Endometrial microvascular endothelial cells (primary cell): Measurements from ENCODE around the gene ABCB8. TPM values are rescaled to one million over a fixed set of nuclear protein-coding genes. Genes with fewer than 3 reads are reported as not detected.

Experiments used
- in situ Hi-C: cut with HindIII; loops from 2 replicates; pipeline ENCODE4 v1.10.0; 2017; ENCODE audit warnings: low sequenced_read_pairs, low pct_unique_long_range_greater_than_20kb; ENCODE audit errors: inconsistent ontology term
- total RNA-seq: library from RNA; depleted of rRNA; stranded (reverse); fragments of >200 nt; gene quantifications from one replicate; pipeline ENCODE4 v1.2.3, GENCODE V29; 2015; ENCODE audit errors: inconsistent ontology term

Gene ABCB8
- total RNA-seq, 1 donor from 2014 or later, result 53.2 TPM

GRCh38 chr7:151088856-151089699 is 60.8 kb downstream of the ABCB8 start:
- in situ Hi-C loops, result loop anchor here (10.0 kb wide), 1 partner anchor 76 kb away; the partner anchor contains the start of gene GBX1

- in situ Hi-C loops, result loop anchor here (10.0 kb wide), 1 partner anchor 75 kb away; the partner anchor contains the start of gene GBX1
Observed at GRCh38 chr7:151089893-151090730, 61.9 kb downstream of the ABCB8 start.

DNA sequence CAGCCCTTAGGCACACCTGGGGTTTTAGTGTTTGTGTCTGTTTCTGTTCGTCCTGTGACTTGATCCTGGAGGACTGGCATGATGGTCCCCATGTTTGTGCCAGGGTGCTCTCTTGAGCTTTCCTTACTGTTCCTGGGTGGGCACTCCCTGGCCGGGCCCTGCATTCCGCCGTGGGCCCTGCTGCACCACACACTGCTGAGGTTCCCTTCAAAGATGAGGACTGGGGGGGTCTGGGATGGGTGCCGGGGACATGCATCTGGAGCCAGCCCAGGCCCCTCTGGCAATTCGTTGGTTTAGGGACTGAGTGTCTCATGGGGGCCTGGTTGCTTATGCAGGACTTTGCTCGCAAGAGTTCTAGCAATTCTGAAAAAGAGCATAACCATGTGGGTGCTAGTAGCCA is 62.8 kb downstream of the ABCB8 start:
- in situ Hi-C loops, result no loop called here

GRCh38 chr7:151091431-151091830 is 63.2 kb downstream of the ABCB8 start:
- in situ Hi-C loops, result no loop called here

- in situ Hi-C loops, result no loop called here
Observed at GRCh38 chr7:151091988-151092387, 63.7 kb downstream of the ABCB8 start.

- in situ Hi-C loops, result no loop called here
Observed at GRCh38 chr7:151093748-151094147, 65.5 kb downstream of the ABCB8 start.

DNA sequence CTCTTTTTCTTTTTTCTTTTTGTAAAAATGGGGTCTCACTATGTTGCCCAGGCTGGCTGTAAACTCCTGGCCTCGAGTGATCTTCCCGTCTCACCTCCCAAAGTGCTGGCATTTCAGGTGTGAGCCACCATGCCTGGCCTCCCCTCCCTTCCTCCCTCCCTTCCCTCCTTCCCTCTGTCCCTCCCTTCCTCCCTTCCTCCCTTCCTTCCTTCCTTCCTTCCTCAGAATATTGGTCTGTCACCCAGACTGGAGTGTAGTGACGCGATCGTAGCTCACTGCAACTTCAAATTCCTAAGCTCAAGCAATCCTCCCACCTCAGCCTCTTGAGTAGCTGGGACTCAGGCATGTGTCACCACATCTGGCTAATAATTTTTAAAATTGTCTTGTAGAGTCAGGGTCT is 66.4 kb downstream of the ABCB8 start:
- in situ Hi-C loops, result no loop called here

- in situ Hi-C loops, result no loop called here
Observed at GRCh38 chr7:151095123-151095797, 67.0 kb downstream of the ABCB8 start.

DNA sequence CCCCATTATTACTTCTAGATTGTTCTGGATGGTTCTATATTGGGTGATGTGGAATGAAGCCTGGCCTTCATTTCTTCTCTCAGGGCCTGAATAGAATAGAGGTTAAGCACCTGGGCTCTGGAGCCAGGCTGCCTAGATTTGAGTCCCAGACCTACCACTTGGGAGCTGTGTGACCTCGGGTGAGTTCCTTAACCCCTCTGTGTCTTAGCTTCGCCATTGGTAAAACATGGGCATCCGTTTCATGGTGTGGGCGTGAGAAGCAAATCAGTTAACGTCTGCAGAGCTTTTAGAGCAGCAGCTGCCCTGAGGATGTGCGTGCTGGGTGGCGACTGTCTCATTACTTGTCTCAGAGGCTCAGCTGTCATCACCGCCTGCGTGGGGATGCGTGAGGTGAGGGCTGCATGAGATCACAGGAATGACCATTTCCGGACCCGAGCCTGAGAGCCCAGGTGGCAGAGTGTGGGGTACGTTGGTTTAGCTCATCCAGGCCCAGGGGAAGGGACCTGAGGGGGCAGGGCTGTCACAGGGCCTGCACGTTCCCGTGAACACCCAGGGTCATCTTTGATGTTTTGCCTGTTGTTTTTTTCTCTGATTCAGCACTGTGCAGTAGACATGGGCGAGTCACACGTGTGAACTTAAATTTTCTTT is 67.7 kb downstream of the ABCB8 start:
- in situ Hi-C loops, result no loop called here

Other genes with a start within 250 kb of the ABCB8 start
- gene TMEM176B, start 228.1 kb upstream of the ABCB8 start, total RNA-seq, result not detected
- gene TMEM176A, start 227.7 kb upstream of the ABCB8 start, total RNA-seq, result not detected
- not detected for gene AOC1, start 175.9 kb upstream of the ABCB8 start, total RNA-seq
- gene KCNH2, start 50.1 kb upstream of the ABCB8 start, total RNA-seq, result not detected
- 37.4 TPM for gene NOS3, start 37.4 kb upstream of the ABCB8 start, total RNA-seq
- gene ATG9B, start 4.0 kb upstream of the ABCB8 start, total RNA-seq, result not detected
- gene ASIC3, start 20.1 kb downstream of the ABCB8 start, total RNA-seq, result 0.56 TPM
- gene CDK5, start 29.4 kb downstream of the ABCB8 start, total RNA-seq, result 10.5 TPM
- gene SLC4A2, start 31.1 kb downstream of the ABCB8 start, total RNA-seq, result 212 TPM
- 95.0 TPM for gene FASTK, start 52.4 kb downstream of the ABCB8 start, total RNA-seq
- 40.5 TPM for gene TMUB1, start 55.0 kb downstream of the ABCB8 start, total RNA-seq
- 52.1 TPM for gene AGAP3, start 58.0 kb downstream of the ABCB8 start, total RNA-seq
- not detected for gene GBX1, start 139.2 kb downstream of the ABCB8 start, total RNA-seq
- gene ASB10, start 158.8 kb downstream of the ABCB8 start, total RNA-seq, result not detected
- gene H2BK1, start 182.0 kb downstream of the ABCB8 start, total RNA-seq, result not detected
- 89.1 TPM for gene ABCF2, start 198.8 kb downstream of the ABCB8 start, total RNA-seq
- 70.0 TPM for gene CHPF2, start 204.0 kb downstream of the ABCB8 start, total RNA-seq
- 2.9 TPM for gene SMARCD3, start 220.2 kb downstream of the ABCB8 start, total RNA-seq